HG03520 (cell line): ENCODE measurements around the gene ESRRG.

Experiments used
- ATAC-seq: cut with Tn5 transposase; IDR thresholded peaks from one replicate; pipeline ENCODE4 v1.9.1; 2021; ENCODE audit warnings: mild to moderate bottlenecking, moderate library complexity; ENCODE audit not compliant: unreplicated experiment

Gene ESRRG

GRCh38 chr1:216523043-216523442, 200.2 kb downstream of the ESRRG start:
- ATAC-seq: no peak

- no peak for ATAC-seq
Observed at GRCh38 chr1:216521477-216521876, 201.8 kb downstream of the ESRRG start.

GRCh38 chr1:216518844-216519627, 204.2 kb downstream of the ESRRG start:
- no peak for ATAC-seq

- no peak for ATAC-seq
Observed at GRCh38 chr1:216502528-216503162, 220.6 kb downstream of the ESRRG start.

- no peak for ATAC-seq
Observed at GRCh38 chr1:216500273-216500967, 222.8 kb downstream of the ESRRG start.

GRCh38 chr1:216499581-216500272, 223.5 kb downstream of the ESRRG start:
- ATAC-seq: no peak

GRCh38 chr1:216498277-216498676, 225.0 kb downstream of the ESRRG start:
- ATAC-seq: no peak

- no peak for ATAC-seq
Observed at GRCh38 chr1:216485042-216485441, 238.2 kb downstream of the ESRRG start.

GRCh38 chr1:216483672-216484401, 239.4 kb downstream of the ESRRG start:
- ATAC-seq: no peak

GRCh38 chr1:216482620-216483019, 240.6 kb downstream of the ESRRG start:
- ATAC-seq: no peak

- no peak for ATAC-seq
Observed at GRCh38 chr1:216478238-216478637, 245.0 kb downstream of the ESRRG start.

- no peak for ATAC-seq
Observed at GRCh38 chr1:216476341-216476740, 246.9 kb downstream of the ESRRG start.

- ATAC-seq: no peak
Observed at GRCh38 chr1:216475659-216476276, 247.5 kb downstream of the ESRRG start.

- ATAC-seq: no peak
Observed at GRCh38 chr1:216466162-216466801, 256.9 kb downstream of the ESRRG start.

GRCh38 chr1:216464489-216464888, 258.7 kb downstream of the ESRRG start:
- no peak for ATAC-seq

- no peak for ATAC-seq
Observed at GRCh38 chr1:216462066-216462775, 261.0 kb downstream of the ESRRG start.

GRCh38 chr1:216461466-216461865, 261.8 kb downstream of the ESRRG start:
- ATAC-seq: no peak

GRCh38 chr1:216459651-216460207, 263.5 kb downstream of the ESRRG start:
- no peak for ATAC-seq

GRCh38 chr1:216458812-216459211, 264.4 kb downstream of the ESRRG start:
- ATAC-seq: no peak
